NCI-H146 (cell line): ENCODE measurements around the gene ADA.
"Not testable (repeated sequence)": the region's sequence is repeated elsewhere in the genome, so short reads cannot be mapped to it uniquely, and the experiment has no call there.

Experiments used
- DNase-seq: peaks from one replicate; lab custom pipeline; 2025; lab: John Stamatoyannopoulos, UW

The ADA gene

DNA sequence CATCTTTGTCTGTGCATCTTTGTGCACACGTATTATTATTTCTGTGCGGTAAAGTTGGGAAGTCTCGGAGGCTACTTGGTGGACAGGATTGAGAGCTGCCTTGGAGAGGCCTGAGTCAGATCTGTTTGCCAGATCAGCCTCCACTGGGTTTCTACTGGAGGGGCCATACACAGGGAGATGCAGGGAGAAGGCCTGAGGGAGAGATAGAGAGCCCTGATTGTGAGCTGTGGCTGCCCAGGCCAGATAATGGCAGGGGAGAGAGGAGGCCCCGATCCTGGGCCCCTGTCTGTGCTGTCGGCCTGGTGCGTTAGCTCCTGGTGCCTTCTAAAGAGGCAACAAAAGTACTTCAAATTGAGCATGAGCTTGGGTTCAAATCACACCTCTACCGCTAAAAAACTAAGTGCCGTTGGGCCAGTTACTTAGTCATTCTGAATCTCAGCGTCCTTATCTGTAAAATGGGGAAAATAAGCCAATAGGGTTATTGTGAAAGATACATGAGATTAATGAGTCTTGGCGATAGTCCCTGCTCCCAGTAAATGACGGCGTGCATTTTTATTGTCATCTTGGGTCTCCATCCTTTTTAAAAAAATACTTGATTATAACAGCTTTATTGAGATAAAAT is 27.6 kb upstream of the ADA start:
- DNase-seq, result no peak

DNA sequence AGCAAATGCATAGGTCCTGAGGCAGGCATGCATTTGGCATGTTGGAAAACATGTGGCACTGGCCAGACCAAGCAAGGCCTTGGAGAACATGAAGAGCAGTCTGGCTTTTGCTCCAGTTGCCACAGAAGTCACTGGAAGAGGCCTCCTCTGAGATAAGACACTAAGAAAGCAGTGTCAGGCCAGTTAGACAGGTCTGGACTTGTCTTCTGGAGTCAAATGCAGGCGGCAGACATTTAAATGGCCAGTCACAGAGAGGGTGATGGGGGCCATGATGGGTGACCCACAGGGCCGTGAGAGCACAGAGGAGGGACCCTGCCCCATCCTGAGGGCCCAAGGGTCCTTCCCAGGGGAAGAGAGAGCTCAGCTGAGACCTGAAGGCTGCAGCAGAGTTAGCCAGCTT is 26.7 kb upstream of the ADA start:
- no peak for DNase-seq

DNA sequence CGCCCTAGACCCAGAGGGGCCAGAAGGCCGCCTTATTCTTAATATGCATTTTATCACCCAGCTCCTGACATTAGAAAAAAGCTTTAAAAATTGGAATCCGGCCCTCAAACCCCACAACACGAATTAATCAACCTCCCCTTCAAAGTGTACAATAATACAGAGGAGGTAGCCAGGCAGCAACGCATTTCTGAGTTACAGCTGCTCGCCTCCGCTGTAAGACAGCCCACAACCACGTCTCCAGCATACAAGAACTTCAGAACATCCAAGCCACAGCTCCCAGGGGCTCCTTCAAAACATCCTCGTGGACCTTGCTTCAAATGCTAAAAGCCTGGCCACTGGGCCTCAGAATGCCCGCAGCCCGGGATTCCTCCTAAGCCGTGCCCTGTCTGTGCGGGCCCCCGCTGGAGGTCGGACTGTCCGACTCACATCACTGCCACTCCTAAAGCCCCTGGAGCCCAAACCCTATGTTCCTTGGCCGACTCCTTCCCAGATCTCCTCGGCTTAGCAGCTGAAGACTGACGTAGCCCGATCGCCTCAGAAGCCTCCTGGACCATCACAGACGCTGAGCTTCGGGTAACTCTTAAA is 20.9 kb upstream of the ADA start:
- DNase-seq, result not testable (repeated sequence)

DNA sequence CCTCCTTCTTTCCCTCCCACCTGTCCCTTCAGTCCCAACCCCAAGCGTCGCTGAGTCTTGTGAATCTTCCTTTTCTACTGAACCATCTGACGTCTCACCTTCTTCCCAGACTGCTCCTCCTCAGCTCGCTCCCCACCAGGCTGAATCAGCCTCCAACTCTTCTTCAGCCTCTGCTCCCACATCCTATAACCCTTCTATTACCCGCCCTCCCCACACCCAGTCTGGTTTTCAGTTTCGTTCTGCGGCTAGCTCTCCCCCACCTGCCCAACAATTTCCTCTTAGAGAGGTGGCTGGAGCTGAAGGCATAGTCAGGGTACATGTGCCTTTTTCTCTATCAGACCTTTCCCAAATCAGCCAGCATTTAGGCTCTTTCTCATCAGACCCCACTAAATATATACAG is 20.0 kb upstream of the ADA start:
- DNase-seq, result not testable (repeated sequence)

DNA sequence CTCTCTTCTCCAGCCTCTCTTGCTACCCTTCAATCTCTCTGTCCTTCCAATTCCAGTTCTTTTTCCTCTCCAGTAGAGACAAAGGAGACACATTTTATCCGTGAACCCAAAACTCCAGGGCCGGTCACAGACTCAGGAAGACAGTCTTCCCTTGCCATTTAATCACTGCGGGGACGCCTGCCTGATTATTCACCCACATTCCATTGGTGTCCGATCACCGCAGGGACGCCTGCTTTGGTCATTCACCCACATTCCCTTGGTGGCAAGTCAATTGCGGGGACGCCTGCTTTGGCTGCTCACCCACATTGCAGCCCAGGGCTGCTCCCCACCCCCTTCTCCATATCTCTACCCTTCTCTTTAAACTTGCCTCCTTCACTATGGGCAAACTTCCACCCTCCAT is 19.4 kb upstream of the ADA start:
- not testable (repeated sequence) for DNase-seq

DNA sequence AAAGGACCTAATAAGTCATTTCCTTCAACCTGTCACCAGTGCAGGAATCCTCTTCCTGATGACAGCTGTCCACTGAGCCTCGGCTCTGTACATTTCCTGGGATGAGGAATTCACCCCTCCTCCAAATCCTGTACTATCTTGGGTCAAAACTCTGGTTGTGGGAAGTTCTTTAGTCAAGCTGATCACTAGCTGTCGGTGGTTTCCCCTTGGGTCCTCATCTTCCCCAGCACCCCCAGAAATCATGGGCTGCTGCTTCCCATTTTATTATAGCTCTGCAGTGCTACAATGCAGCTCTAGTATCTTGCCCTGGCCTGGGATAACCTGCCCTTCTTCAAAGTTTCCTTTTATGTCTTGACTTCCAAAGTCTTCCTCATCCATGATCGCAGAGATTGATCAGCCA is 14.6 kb upstream of the ADA start:
- no peak for DNase-seq

DNA sequence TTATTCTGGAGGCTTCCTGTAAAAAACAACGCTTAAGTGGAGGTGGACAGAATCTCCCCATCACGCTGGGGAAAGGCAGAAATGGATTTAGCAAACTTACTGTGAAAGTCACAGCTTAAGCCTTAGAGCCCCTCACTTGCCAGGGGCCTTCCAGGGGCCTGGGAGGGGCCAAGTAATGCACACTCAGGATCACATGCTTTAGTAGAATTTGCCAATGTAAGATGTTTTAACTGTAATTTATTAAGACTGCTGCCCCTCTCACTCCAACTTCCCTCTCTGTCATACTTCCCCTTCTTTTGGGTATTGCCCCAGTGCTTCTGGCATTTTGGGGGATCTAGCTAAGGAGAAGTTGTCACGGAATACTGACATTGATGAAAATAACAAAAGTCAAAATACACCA is 12.6 kb upstream of the ADA start:
- no peak for DNase-seq

DNA sequence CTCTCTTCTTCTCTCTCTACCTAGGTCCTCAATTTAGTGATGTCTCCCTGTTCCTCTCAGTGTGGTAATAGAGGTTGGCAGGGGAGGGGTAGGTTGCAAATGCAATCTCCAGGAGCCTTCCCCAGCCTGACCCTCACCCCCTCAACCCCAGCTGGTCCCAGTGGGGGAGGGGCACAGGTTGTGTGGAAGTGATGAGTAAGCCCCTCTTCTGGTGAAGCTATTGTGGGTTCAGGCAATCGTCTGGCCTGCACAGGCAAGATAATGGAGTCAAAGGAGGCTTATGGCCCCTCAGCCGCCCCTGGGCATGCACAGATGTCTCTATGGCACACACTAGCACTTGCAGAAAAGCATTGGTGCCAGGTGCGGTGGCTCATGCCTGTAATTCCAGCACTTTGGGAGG is 10.8 kb upstream of the ADA start:
- no peak for DNase-seq

DNA sequence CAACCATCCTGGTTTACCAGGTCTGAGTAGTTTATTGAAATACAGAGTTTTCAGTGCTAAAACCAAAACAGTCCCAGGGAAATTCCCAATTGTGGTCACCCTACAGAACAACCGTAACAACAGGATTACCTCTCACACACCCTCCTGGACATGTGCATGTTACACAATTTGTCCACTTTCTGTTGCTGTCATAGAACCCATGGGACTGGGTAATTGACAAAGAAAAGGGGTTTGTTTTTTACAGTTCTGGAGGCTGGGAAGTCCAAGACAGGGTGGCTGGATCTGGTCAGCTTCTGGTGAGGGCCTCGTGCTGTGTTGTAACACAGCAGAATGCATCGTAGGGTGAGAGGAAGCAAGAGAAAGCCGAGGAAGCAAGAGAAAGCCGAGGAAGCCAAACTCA is 9.1 kb upstream of the ADA start:
- DNase-seq, result no peak

DNA sequence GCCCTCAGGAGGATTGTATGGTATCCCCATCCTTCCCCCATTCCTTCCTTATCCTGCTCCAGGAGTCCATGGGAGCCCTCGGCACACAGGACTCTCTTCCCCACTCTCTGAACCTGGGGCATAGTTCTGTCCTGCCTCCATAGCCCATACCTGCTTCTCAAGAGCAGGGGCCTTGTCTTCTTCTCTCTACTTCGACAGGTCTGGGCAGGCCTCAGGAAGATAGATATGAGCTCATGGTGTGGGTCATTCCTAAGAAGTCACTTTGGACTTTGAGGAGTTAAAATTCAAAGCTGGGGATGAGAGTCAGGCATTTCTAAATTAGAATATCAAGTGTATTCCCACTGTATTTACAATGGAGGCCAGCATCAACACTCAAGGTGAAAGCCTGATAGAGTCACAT is 8.4 kb upstream of the ADA start:
- no peak for DNase-seq

DNA sequence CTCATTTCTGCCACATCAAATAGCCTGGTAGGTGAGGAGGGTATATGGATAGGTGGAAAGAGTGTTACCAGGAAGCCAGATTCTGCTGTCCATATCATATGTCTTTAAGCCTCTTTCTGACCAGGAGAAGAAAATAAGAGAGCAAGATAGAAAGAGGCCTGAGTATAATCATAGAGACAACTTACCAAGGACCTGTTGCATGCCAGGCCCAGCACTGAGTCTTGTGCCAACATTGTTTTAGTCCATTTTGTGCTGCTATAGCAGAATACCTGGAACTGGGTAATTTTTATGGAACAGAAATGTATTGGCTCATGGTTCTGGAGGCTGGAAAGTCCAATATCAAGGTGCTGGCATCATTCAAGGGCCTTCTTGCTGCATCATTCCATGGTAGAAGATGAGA is 7.3 kb upstream of the ADA start:
- no peak for DNase-seq

DNA sequence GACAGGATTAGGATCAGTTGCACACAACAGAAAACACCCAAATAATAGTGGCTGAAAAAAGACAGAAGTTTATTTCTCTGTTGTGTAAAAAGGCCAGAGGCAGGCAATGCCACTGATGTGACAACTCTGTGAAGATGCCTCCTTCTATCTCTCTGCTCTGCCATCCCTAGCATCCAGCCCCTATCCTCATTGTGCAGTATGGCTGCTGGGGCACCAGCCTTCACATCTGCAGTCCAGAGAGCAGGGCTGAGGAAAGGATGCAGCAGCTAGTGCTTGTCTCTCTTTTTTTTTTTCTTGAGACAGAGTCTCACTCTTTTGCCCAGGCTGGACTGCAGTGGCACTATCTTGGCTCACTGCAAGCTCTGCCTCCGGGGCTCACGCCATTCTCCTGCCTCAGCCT is 6.4 kb upstream of the ADA start:
- no peak for DNase-seq

DNA sequence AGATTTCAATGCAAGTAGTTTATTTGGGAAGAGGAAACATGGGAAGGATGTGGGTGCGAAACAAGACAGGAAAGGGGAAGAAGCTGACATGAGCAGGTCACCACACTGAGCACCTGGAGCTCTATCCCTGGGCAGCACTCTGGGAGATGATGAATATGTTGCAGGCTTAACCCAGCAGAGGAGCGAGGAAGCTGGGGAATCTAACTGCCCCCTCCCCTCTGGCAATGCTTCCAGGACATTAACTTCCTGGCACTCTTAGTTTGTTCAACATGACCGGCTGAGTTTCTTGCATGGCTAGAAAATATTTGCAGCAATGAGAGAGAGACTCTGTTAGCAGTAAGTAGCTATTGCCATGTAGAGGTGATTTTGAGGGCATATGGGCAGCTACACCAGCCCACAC is 4.9 kb upstream of the ADA start:
- no peak for DNase-seq

DNA sequence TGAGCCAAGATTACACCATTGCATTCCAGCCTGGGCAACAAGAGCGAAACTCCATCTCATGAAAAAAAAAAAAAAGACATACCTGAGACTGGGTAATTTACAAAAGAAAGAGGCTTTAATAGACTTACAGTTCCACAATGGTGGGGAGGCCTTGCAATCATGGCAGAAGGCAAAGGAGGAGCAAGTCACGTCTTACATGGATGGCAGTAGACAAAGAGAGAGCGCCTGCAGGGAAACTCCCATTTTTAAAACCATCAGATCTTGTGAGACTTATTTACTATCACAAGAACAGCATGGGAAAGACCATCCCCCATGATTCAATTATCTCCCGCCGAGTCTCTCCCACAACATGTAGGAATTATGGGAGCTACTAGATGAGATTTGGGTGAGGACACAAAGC is 2.7 kb upstream of the ADA start:
- DNase-seq, result not testable (repeated sequence)

DNA sequence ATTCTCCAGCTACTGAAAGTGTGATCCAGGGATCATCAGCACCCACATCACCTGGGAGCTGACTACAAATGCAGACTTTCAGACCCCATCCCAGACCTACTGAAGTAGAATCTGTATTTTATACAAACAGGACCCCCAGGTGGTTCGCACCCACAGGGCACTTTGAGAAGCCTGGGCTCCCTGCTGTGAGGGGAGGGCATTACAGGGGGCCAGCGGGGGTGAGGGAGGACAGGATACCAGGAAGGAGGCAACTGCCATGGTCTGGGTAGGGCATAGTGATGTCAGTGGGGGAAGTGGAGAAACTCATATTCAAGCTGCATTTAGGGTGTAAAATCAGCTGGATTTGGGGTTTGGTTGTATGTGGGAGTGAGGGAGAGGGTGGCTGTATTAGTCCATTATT is 2.0 kb upstream of the ADA start:
- no peak for DNase-seq

DNA sequence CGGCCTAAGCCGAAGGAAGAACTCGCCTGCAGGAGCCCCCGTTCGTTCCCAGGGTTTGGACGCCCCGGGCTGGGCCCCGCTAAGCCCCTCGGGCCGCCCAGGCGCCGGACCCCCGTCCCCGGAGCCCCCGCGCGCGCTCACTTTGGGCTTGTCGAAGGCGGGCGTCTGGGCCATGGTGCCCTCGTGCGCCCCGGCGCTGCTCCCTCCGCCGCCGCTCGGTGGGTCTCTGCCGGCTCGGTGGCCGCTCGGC is 140 bp downstream of the ADA start:
- no peak for DNase-seq

DNA sequence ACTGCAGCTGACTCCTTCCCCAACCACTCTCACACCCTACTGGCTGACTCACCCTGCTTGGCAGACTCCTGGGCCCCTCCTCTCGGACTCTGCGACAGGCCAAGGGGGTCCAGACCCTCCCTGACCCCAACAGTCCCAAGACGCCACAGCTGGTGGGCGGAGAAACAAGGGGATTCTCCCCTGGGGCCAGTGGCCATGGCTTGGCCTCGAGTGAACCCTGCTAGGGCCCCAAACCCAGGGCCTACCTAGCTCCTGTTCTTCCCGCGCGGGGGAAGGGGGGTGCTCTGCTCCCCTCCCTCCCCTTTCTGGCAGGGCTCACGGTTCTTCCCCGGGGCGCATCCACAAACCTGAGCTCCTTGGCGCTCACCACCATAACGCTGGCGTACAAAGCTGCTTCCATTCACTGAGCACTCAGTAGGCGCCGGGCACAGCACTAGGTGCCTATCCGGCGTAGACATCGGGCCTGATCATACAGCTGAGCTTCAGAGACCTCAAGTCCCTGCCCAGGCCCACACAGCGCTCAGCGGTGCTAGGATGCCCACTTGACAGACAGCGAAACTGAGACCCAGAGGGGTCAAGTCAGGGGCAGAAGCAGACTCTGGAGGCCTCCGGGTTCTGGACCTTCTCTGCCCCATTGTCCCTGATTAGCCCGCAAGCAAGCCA is 597 bp downstream of the ADA start:
- DNase-seq, result no peak

DNA sequence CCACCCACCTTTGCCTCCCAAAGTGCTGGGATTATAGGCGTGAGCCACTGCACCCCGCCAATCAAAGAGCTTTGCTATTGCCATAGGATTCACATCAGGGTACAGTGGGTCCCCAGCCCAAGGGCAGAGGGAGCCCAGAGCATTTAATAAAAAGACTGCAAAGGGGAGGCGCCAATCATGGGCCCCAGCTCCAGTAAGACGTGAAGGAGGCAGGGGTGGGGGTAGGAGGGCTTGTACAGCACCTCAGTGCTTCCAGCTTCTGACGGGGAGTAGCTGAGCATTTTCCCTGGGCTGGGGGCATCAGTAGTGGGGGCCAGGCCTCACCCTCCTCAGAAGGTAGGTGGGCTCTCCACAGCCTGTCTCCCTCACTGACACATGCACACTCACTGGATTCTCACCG is 1.5 kb downstream of the ADA start:
- no peak for DNase-seq

DNA sequence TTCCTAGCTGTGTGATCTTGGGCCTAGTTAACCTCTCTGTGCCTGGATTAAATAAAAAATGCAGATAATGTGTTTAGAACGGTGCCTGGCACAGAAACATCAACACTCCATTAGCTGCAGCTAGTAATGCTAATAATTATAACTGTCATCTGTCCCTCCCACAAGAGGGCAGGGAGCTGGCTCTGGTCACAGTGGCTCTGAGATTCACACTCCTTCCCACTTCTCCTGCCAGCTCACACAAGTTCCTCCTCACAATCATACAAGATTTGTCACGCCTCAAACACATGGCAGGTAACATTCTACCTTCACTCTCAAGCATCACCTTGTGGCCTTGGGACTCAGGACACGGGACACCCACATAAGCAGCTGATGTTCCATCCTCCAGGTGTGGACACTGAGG is 2.4 kb downstream of the ADA start:
- DNase-seq, result no peak

DNA sequence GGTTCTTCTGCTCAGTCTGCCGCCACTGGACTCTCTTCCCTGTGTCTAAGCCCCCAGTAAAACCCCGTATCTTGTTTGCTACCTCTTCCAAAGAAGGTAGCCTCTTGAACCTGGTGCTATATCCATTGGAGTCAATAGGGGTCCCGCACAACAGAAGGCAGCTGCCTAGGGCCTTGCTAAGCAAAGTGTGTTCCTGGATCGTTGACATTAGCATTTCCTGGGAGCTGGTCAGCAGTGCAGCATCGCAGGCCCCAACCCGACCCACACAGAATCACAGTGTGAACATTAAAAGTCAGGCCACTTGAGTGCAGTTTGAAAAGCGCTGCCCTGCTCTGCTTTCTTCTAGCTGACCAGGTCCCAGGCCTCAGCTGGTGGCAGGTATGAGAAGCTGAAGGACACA is 2.9 kb downstream of the ADA start:
- no peak for DNase-seq

DNA sequence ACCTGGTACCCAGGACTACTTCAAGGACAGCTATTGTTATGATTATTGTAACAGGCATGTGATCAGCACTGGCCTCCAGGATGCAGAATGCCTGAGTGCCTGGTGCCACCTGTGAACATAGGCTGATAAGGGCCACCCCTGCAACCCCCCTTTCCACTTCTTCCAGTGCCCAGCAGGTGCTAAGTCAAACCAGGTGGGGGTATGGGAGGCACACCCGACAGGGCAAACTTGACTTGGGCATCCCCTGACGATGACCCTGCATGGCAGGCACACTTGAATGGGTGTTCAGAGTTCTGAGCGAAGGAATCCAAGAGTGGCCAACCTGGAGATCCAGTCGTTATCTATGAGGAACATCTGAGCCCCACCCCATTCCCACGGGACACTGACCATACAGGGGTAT is 3.4 kb downstream of the ADA start:
- no peak for DNase-seq

DNA sequence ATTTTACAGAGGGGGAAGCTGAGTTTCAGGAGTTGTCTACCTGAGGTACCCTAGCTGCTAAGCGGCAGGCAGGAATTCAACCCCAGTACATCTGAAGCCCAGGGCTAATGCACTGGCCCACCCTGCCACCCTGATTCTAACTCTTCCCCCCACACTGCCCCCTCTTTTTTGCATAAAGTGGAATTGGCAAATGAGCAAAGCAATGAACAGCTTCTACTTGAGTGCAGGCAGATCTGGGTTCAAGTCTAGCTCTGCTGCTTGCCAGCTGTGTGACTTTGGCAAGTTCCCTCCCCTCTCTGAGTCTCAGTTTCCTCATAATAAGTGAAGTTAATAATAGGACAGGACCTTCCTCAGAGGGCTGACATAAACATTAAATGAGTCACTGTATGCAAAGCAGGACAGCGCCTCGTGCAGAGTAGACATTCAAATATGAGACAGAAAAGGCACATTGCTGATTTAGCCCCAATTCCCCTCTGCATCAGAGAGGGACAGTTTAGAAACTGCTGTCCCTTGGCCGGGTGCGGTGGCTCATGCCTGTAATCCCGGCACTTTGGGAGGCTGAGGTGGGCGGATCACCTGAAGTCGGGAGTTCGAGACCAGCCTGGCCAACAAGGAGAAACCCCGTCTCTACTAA is 4.7 kb downstream of the ADA start:
- DNase-seq, result no peak

DNA sequence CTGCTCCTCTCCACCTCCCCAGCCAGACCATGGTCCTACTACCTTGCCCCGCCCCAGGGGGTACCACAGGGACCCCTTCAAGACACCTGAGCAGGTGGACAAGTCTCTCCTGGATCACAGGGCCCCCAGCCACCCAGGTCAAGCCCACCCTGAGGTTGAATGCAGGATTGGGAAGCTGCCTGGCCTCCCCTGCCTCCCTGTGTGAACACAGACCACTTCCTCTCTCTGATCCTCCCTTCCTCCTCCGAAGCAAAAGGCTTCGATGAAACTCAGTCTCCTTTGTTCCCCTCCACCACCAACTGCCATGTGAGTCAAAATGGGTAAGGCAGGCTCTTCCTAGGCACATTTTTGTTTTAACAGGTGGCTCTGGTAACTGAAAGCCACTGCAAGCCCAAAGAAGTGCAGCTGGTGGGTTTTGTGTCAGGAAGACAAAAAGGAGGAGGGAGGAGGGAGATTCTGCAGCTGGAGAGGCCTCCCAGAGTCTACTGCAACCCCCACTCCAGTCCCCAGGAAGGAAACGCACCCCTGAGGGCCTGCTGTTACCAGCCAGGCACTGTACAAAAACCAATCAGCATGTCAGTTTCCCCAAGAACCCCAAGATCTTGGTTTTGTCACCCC is 5.4 kb downstream of the ADA start:
- peak; percentile 30 for DNase-seq
